Measurements from ENCODE around the gene CELA2A. TPM values are rescaled to one million over a fixed set of nuclear protein-coding genes. Genes with fewer than 3 reads are reported as not detected.

Gene CELA2A
- total RNA-seq, 4 donors from 2014 or later, result not detected

DNA sequence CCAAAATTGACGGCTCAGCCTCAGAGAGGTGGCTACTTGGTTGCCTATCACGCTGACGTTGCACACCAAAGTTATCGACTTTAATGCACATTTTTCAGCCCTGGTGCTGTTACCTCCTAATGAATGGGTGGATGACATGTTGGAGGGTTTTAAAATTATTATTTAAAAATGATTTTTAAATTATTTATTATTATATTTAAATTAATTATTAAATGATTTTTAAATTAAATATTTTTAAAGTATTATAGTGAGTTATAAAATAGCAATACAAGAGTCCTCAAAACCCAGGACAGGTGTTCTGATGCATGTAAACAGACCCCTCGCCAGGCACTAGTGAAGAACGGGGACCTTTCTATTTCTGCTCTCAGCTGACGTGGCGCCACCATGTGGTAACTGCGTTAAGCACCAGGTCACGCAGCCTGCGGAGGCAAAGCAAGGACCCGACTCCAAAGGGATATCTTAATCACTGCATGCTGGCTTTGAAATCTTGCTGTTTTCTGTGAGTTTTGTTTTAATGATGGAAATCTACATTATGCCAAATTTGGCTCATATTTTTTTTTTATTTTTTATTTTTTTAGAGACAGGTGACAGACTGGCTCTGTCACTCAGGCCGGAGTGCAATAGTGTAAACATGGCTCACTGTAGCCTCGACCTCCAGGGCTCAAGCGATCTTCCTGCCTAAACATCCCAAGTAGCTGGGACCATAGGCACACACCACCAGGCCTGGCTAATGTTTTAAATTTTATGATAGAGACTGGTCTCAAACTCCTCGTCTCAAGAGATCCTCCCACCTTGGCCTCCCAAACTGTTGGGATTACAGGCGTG, 44.9 kb downstream of the CELA2A start:
- intact Hi-C loops (cut with DNase I; ENCODE audit: low total_unique reads), result no loop called here
- TF ChIP-seq, protein P1, sequence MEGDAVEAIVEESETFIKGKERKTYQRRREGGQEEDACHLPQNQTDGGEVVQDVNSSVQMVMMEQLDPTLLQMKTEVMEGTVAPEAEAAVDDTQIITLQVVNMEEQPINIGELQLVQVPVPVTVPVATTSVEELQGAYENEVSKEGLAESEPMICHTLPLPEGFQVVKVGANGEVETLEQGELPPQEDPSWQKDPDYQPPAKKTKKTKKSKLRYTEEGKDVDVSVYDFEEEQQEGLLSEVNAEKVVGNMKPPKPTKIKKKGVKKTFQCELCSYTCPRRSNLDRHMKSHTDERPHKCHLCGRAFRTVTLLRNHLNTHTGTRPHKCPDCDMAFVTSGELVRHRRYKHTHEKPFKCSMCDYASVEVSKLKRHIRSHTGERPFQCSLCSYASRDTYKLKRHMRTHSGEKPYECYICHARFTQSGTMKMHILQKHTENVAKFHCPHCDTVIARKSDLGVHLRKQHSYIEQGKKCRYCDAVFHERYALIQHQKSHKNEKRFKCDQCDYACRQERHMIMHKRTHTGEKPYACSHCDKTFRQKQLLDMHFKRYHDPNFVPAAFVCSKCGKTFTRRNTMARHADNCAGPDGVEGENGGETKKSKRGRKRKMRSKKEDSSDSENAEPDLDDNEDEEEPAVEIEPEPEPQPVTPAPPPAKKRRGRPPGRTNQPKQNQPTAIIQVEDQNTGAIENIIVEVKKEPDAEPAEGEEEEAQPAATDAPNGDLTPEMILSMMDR (IDR thresholded peaks at IDR 0.05), result no peak
- TF ChIP-seq POLR2A (IDR thresholded peaks at IDR 0.05), result no peak
- WGBS, 2 donors, result 69 to 71% methylated on average over 17 of the region's 17 CpGs
- peak in 1 of 2 donors; percentile 22 for DNase-seq (ENCODE audit: low spot score in 2 of 2)
- no peak overlapping the region for H3K4me3 ChIP-seq (ENCODE audit: low read depth, poor library complexity, severe bottlenecking)

DNA sequence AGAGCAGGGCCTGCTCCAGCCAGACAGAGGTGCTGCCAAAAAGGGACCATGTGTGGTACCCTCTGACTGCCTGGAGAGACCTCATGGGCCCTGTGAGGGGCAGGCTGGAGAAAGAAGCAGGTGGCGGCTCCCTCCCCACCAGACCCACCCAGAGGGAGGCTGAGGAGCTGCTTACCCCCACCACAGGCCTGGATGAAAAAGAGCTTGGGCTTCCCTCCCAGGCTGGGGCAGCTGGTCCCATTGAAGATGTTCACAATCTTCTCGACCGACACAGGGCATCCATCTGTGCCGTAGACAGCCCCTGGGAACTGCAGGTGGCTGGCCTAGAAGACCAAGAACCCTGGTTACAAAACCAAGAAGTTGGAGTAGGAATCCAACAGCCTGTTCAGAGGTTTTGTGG, 47.9 kb downstream of the CELA2A start:
- WGBS, 2 donors, result 87 to 100% methylated on average over 4 of the region's 4 CpGs
- no peak for TF ChIP-seq POLR2A (IDR thresholded peaks at IDR 0.05)
- TF ChIP-seq, protein P1 (IDR thresholded peaks at IDR 0.05), result no peak
- H3K4me3 ChIP-seq (ENCODE audit: low read depth, poor library complexity, severe bottlenecking), result no peak overlapping the region
- intact Hi-C loops (cut with DNase I; ENCODE audit: low total_unique reads), result no loop called here
- DNase-seq (ENCODE audit: low spot score in 2 of 2), result no peak

DNA sequence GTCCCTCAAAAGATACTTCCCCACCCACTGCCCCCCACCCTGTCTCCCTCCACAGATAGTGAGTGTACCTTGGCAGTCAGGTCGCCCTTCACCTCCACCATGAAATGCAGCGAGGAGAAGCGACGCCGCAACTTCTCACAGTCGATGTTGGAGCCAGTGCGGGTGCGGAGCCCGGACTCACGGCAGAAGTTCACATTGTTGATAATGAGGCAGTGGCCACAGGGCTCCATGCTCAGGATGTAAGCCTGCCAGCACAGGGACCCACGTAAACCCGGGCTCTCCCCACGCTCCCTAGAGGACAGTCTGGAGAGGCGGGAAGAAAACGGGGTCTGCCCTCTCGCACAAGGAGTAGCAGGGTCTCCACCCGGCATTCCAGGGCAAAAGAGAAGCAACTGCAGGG, 50.3 kb downstream of the CELA2A start:
- TF ChIP-seq, protein P1 (IDR thresholded peaks at IDR 0.05), result no peak
- no peak for TF ChIP-seq POLR2A (IDR thresholded peaks at IDR 0.05)
- 94 to 96% methylated on average over 17 of the region's 17 CpGs for WGBS, 2 donors
- DNase-seq (ENCODE audit: low spot score in 2 of 2), result no peak
- intact Hi-C loops (cut with DNase I; ENCODE audit: low total_unique reads), result no loop called here
- no peak overlapping the region for H3K4me3 ChIP-seq (ENCODE audit: low read depth, poor library complexity, severe bottlenecking)

DNA sequence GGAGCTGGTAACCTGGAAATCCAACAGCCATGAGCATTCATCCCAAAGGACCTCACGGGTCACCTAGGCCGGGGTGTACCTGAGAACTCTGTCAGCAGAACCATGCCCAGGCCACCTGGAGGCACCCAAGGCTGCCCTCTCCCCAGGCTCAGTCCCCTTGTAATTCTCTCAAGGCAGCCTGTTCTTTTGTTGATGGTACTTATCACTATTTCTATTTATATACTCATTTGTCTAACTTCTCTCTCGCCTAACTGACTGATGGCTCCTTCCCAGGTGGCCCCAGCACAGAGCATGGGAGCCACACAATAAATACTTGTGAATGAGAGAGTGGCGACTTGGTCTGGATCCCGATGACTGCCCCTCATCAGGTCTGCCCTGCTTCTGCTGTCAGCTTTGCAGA, 50.7 kb downstream of the CELA2A start:
- TF ChIP-seq, protein P1 (IDR thresholded peaks at IDR 0.05), result no peak
- TF ChIP-seq POLR2A (IDR thresholded peaks at IDR 0.05), result no peak
- intact Hi-C loops (cut with DNase I; ENCODE audit: low total_unique reads), result no loop called here
- WGBS, 2 donors, result 93 to 94% methylated on average over 5 of the region's 5 CpGs

DNA sequence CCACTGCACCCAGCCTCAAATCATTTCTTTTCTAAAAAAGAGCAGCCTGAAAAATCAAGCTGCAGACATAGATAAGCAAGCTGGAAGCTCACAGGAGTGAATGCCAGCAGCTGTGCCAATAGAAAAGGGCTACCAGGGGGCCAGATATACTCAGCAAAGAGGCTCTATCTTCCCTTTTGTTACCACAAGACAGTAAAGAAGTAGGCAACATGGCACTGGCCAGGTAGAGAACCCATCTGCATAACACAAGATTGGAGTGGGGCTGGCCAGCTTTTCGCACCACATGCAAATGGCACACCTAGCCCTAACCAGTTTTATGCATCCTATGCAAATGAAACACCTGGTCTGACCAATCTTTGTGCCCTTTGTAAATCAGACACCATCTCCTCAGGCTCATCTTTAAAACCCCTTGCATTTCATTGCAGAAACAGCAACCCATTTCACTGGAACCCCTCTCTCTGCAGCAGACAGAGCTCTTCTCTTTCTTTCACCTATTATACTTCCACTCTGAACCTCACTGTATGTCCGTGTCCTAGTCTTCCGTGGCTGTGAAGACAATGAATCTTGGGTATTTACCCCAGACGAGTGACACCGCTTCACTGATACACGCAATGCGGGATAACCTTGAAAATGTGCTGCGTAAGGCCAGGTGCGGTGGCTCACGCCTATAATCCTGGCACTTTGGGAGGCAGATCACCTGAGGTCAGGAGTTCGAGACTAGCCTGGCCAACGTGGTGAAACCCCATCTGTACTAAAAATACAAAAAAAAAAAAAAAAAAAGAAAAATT, 52.4 kb downstream of the CELA2A start:
- intact Hi-C loops (cut with DNase I; ENCODE audit: low total_unique reads), result no loop called here
- peak in 1 of 2 donors; percentile 54 for DNase-seq (ENCODE audit: low spot score in 2 of 2)
- WGBS, 2 donors, result 89 to 92% methylated on average over 12 of the region's 12 CpGs
- no peak overlapping the region for H3K4me3 ChIP-seq (ENCODE audit: low read depth, poor library complexity, severe bottlenecking)
- TF ChIP-seq, protein P1 (IDR thresholded peaks at IDR 0.05), result no peak
- TF ChIP-seq POLR2A (IDR thresholded peaks at IDR 0.05), result no peak

More for the DNA sequence above, 50.7 kb downstream of the CELA2A start:
- peak in 1 of 2 donors; percentile 49 for DNase-seq (ENCODE audit: low spot score in 2 of 2)
- no peak overlapping the region for H3K4me3 ChIP-seq (ENCODE audit: low read depth, poor library complexity, severe bottlenecking)

Measured in lower leg skin (tissue), 4 donors.